CD4-positive, alpha-beta T cell treated with Interferon alpha-2 for 1 hour (primary cell): ENCODE results near the gene NFIB.

Experiments used
- DNase-seq, 2 donors: peaks; one replicate each; pipeline ENCODE4 v3.0.0-alpha.2; 2020 to 2022

The NFIB gene

GRCh38 chr9:14061936-14062585 is 251.9 kb downstream of the NFIB start:
- no peak for DNase-seq

GRCh38 chr9:14058325-14058688 is 255.6 kb downstream of the NFIB start:
- no peak for DNase-seq

GRCh38 chr9:14057368-14058324 is 256.3 kb downstream of the NFIB start:
- no peak for DNase-seq

- DNase-seq: no peak
Observed at GRCh38 chr9:14056316-14056861, 257.6 kb downstream of the NFIB start.

- DNase-seq: no peak
Observed at GRCh38 chr9:14054096-14054495, 259.8 kb downstream of the NFIB start.

- no peak for DNase-seq
Observed at GRCh38 chr9:14052359-14052758, 261.6 kb downstream of the NFIB start.

GRCh38 chr9:14051419-14051818 is 262.5 kb downstream of the NFIB start:
- no peak for DNase-seq

- DNase-seq: no peak
Observed at GRCh38 chr9:14043483-14043882, 270.5 kb downstream of the NFIB start.

- no peak for DNase-seq
Observed at GRCh38 chr9:14037331-14037730, 276.6 kb downstream of the NFIB start.

- DNase-seq: no peak
Observed at GRCh38 chr9:14033067-14033466, 280.9 kb downstream of the NFIB start.
